ENCODE data around the gene TCP1. TPM values are rescaled to one million over a fixed set of nuclear protein-coding genes. Genes with fewer than 3 reads are reported as not detected.
"Not testable (repeated sequence)": the region's sequence is repeated elsewhere in the genome, so short reads cannot be mapped to it uniquely, and the experiment has no call there.

The TCP1 gene
- total RNA-seq, 1 experiment from 2014 or later = 159 TPM

DNA sequence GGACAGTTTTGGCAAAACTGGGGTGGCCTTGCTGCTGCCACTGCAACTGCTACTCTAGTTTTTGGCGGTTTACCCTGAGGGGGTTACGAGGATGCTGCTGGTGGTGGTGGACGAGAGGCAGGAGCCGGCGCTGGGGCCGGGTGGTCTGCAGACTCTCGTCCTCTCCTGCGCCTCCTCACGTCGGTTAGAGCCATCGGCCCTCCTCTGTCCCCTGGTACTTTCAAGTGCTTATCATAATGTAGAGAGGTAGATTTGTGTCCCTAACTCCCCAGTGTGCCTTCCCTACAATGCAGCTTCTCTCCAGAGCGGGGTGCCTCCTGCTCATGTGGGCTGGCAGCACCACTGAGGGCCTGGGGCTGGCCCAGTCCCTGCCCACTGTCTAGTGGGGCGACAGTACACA, 36.6 kb upstream of the TCP1 start:
- POLR2A ChIA-PET (ENCODE audit: unreplicated experiment) = no interaction called here

GRCh38 chr6:159824690-159825089, 35.3 kb upstream of the TCP1 start:
- H3K4me2 ChIP-seq; H3K4me1 ChIP-seq (replicated peaks; ENCODE audit: insufficient read depth); H3K9me3 ChIP-seq (ENCODE audit: insufficient read depth, low read depth); H4K20me1 ChIP-seq (ENCODE audit: insufficient read depth); H3K79me2 ChIP-seq (ENCODE audit: low read depth); intact Hi-C loops (cut with micrococcal nuclease; ENCODE audit: unreplicated experiment); H3K36me3 ChIP-seq (ENCODE audit: low read depth); CTCF ChIA-PET; POLR2A ChIA-PET (ENCODE audit: unreplicated experiment); H3K4me3 ChIP-seq; H3F3A ChIP-seq (ENCODE audit: insufficient read depth, low read depth); H3K27ac ChIP-seq; H3K9me2 ChIP-seq (ENCODE audit: insufficient read depth); DNase-seq; H2AFZ ChIP-seq; BruUV-seq (replicated peaks): not testable (repeated sequence)
- peaks cover 18% of the 10 kb centered on the region for H3K27me3 ChIP-seq (ENCODE audit: insufficient read depth, low read depth)

More for the DNA sequence above, 36.6 kb upstream of the TCP1 start:
- no peaks in the 10 kb centered on the region for H3K36me3 ChIP-seq (ENCODE audit: low read depth)
- TF ChIP-seq EZH2 (IDR thresholded peaks at IDR 0.05; ENCODE audit: low read depth) (no peak), CTCF (conservative IDR thresholded peaks at IDR 0.05) (no peak)
- no peak overlapping the region for H3K27ac ChIP-seq
- no peak overlapping the region for H3K4me3 ChIP-seq
- no peaks in the 10 kb centered on the region for H3K9me2 ChIP-seq (ENCODE audit: insufficient read depth)
- no peaks in the 10 kb centered on the region for H3K4me1 ChIP-seq (replicated peaks; ENCODE audit: insufficient read depth)
- intact Hi-C loops (cut with micrococcal nuclease; ENCODE audit: unreplicated experiment) = no loop called here
- peaks cover 6% of the 10 kb centered on the region; the same call in 1 of the 2 replicates for H3K27me3 ChIP-seq (ENCODE audit: insufficient read depth, low read depth)
- DNase-seq = no peak
- H3K4me2 ChIP-seq = no peak overlapping the region
- no peaks in the 10 kb centered on the region for H3K9me3 ChIP-seq (ENCODE audit: insufficient read depth, low read depth)
- no peaks in the 10 kb centered on the region for H3K79me2 ChIP-seq (ENCODE audit: low read depth)
- H2AFZ ChIP-seq = no peak overlapping the region
- H4K20me1 ChIP-seq (ENCODE audit: insufficient read depth) = no peaks in the 10 kb centered on the region
- no TSS peak for BruUV-seq (replicated peaks)
- H3F3A ChIP-seq (ENCODE audit: insufficient read depth, low read depth) = no peaks in the 10 kb centered on the region
- CTCF ChIA-PET = no interaction called here

DNA sequence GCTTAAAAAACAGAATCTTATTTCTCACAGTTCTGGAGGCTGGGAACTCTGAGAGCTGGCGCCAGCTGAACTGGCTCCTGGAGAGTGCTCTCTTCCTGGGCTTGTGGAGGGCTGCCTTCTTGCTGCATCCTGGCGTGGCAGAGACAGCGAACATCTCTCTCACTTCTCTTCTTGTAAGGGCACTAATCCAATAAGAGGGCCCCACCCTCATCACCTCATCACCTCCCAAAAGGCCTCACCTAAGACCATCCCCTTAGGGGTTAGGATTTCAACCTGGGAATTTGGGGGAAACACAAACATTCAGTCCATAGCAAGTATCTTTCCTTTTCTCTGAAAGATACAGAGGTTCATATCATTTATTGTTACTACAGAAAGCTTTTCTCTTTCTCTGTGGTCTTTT, 34.6 kb upstream of the TCP1 start:
- no peaks in the 10 kb centered on the region for H3K4me1 ChIP-seq (replicated peaks; ENCODE audit: insufficient read depth)
- no TSS peak for BruUV-seq (replicated peaks)
- H2AFZ ChIP-seq = no peak overlapping the region
- H3K27me3 ChIP-seq (ENCODE audit: insufficient read depth, low read depth) = peaks cover 25% of the 10 kb centered on the region
- intact Hi-C loops (cut with micrococcal nuclease; ENCODE audit: unreplicated experiment) = no loop called here
- ChIA-PET POLR2A (ENCODE audit: unreplicated experiment) (no interaction called here), CTCF (no interaction called here)
- H4K20me1 ChIP-seq (ENCODE audit: insufficient read depth) = no peaks in the 10 kb centered on the region
- no peaks in the 10 kb centered on the region for H3K9me3 ChIP-seq (ENCODE audit: insufficient read depth, low read depth)
- H3K9me2 ChIP-seq (ENCODE audit: insufficient read depth) = no peaks in the 10 kb centered on the region
- no peaks in the 10 kb centered on the region for H3K36me3 ChIP-seq (ENCODE audit: low read depth)
- no peaks in the 10 kb centered on the region for H3K79me2 ChIP-seq (ENCODE audit: low read depth)
- TF ChIP-seq CTCF (conservative IDR thresholded peaks at IDR 0.05) (no peak), EZH2 (IDR thresholded peaks at IDR 0.05; ENCODE audit: low read depth) (no peak)
- H3K27ac ChIP-seq = no peak overlapping the region
- H3F3A ChIP-seq (ENCODE audit: insufficient read depth, low read depth) = no peaks in the 10 kb centered on the region
- no peak for DNase-seq
- H3K4me2 ChIP-seq = no peak overlapping the region
- H3K4me3 ChIP-seq = no peak overlapping the region

DNA sequence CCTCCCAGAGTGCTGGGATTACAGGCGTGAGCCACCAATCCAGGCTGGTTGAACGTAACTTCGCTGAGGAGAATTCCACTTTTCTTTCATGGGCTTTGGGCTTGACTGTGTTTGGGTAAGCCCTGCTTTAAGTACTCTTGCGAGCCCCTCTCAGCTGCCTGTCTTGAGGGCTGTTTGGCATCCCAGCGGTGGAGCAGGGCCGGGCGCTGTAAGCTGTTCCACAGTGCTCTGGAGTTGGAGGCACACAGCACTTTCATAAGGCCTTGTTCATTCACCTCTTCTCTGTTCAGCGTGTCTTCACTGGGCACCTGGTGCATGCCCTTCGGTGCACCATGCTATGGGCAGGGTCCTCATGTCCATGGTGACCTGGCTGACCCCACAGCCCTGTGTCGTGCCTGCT, 32.3 kb upstream of the TCP1 start:
- Histone ChIP-seq H4K20me1 (ENCODE audit: insufficient read depth) (no peaks in the 10 kb centered on the region), H3K4me1 (replicated peaks; ENCODE audit: insufficient read depth) (no peaks in the 10 kb centered on the region), H3K79me2 (ENCODE audit: low read depth) (no peaks in the 10 kb centered on the region), H3K9me3 (ENCODE audit: insufficient read depth, low read depth) (no peaks in the 10 kb centered on the region), H3F3A (ENCODE audit: insufficient read depth, low read depth) (no peaks in the 10 kb centered on the region), H2AFZ (no peak overlapping the region), H3K36me3 (ENCODE audit: low read depth) (no peaks in the 10 kb centered on the region), H3K27ac (no peak overlapping the region), H3K4me2 (no peak overlapping the region), H3K4me3 (no peak overlapping the region), H3K27me3 (ENCODE audit: insufficient read depth, low read depth) (peaks cover 45% of the 10 kb centered on the region), H3K9me2 (ENCODE audit: insufficient read depth) (no peaks in the 10 kb centered on the region)
- BruUV-seq (replicated peaks) = no TSS peak
- no peak for TF ChIP-seq CTCF (conservative IDR thresholded peaks at IDR 0.05)
- no peak for TF ChIP-seq EZH2 (IDR thresholded peaks at IDR 0.05; ENCODE audit: low read depth)
- ChIA-PET CTCF (no interaction called here), POLR2A (ENCODE audit: unreplicated experiment) (interaction anchor here (0.7 kb wide), 1 partner anchor 383 kb away, joined by 4 read pairs; no protein-coding TSS in a partner anchor)
- intact Hi-C loops (cut with micrococcal nuclease; ENCODE audit: unreplicated experiment) = no loop called here
- no peak for DNase-seq

Data from PC-9 (cell line).